Measurements from ENCODE around the gene FOXO3. TPM values are rescaled to one million over a fixed set of nuclear protein-coding genes. Genes with fewer than 3 reads are reported as not detected.
A peak's percentile ranks its signal among the peaks of the same experiment; 100 is the strongest.

Gene FOXO3
- total RNA-seq, 3 donors from 2014 or later = 107 to 181 (median 155) TPM

- intact Hi-C loops (cut with DNase I; ENCODE audit: low total_unique reads) = no loop called here
Measured at GRCh38 chr6:108622641-108623298, 62.1 kb downstream of the FOXO3 start.

GRCh38 chr6:108623995-108624394, 63.3 kb downstream of the FOXO3 start:
- H3K4me3 ChIP-seq = no peak overlapping the region
- intact Hi-C loops (cut with DNase I; ENCODE audit: low total_unique reads) = no loop called here
- no peak overlapping the region for H3K27ac ChIP-seq
- TF ChIP-seq CTCF (IDR thresholded peaks at IDR 0.05) = no peak
- TF ChIP-seq POLR2A (IDR thresholded peaks at IDR 0.05) = no peak
- no peak for TF ChIP-seq POLR2AphosphoS5 (IDR thresholded peaks at IDR 0.05)
- H3K27me3 ChIP-seq = no peaks in the 10 kb centered on the region
- no peak for DNase-seq (ENCODE audit: low spot score in 2 of 2)
- H3K36me3 ChIP-seq = no peaks in the 10 kb centered on the region
- H3K4me1 ChIP-seq = peaks cover 0 to 29% of the 10 kb centered on the region in 2 donors
- H3K9me3 ChIP-seq = no peaks in the 10 kb centered on the region

More at GRCh38 chr6:108622641-108623298, 62.1 kb downstream of the FOXO3 start:
- TF ChIP-seq CTCF (IDR thresholded peaks at IDR 0.05) (no peak), POLR2A (IDR thresholded peaks at IDR 0.05) (no peak), POLR2AphosphoS5 (IDR thresholded peaks at IDR 0.05) (peak in 2 of 3 donors; percentile 15 to 71)
- peaks cover 3 to 21% of the 10 kb centered on the region in 2 donors for H3K4me1 ChIP-seq
- H3K9me3 ChIP-seq = no peaks in the 10 kb centered on the region
- no peaks in the 10 kb centered on the region for H3K27me3 ChIP-seq
- no peak for DNase-seq (ENCODE audit: low spot score in 2 of 2)
- peak overlapping the region in 1 of 3 donors; percentile 1 for H3K4me3 ChIP-seq
- H3K27ac ChIP-seq = peak overlapping the region; percentile 59 to 74
- H3K36me3 ChIP-seq = no peaks in the 10 kb centered on the region

GRCh38 chr6:108625581-108625980, 64.9 kb downstream of the FOXO3 start:
- no peaks in the 10 kb centered on the region for H3K9me3 ChIP-seq
- no peak overlapping the region for H3K27ac ChIP-seq
- intact Hi-C loops (cut with DNase I; ENCODE audit: low total_unique reads) = no loop called here
- no peak for DNase-seq (ENCODE audit: low spot score in 2 of 2)
- no peaks in the 10 kb centered on the region for H3K36me3 ChIP-seq
- H3K4me3 ChIP-seq = no peak overlapping the region
- TF ChIP-seq POLR2AphosphoS5 (IDR thresholded peaks at IDR 0.05) (no peak), CTCF (IDR thresholded peaks at IDR 0.05) (no peak), POLR2A (IDR thresholded peaks at IDR 0.05) (no peak)
- no peaks in the 10 kb centered on the region for H3K27me3 ChIP-seq
- H3K4me1 ChIP-seq = peaks cover 0 to 28% of the 10 kb centered on the region in 2 donors

GRCh38 chr6:108626777-108627176, 66.1 kb downstream of the FOXO3 start:
- no peak for DNase-seq (ENCODE audit: low spot score in 2 of 2)
- Histone ChIP-seq H3K27ac (no peak overlapping the region), H3K27me3 (no peaks in the 10 kb centered on the region), H3K9me3 (no peaks in the 10 kb centered on the region), H3K4me3 (no peak overlapping the region), H3K4me1 (peaks cover 0 to 25% of the 10 kb centered on the region in 2 donors), H3K36me3 (no peaks in the 10 kb centered on the region)
- intact Hi-C loops (cut with DNase I; ENCODE audit: low total_unique reads) = no loop called here
- TF ChIP-seq POLR2A (IDR thresholded peaks at IDR 0.05) = no peak
- no peak for TF ChIP-seq POLR2AphosphoS5 (IDR thresholded peaks at IDR 0.05)
- no peak for TF ChIP-seq CTCF (IDR thresholded peaks at IDR 0.05)

GRCh38 chr6:108627692-108628550, 67.2 kb downstream of the FOXO3 start:
- no peaks in the 10 kb centered on the region for H3K9me3 ChIP-seq
- H3K36me3 ChIP-seq = no peaks in the 10 kb centered on the region
- H3K4me1 ChIP-seq = peaks cover 0 to 34% of the 10 kb centered on the region in 2 donors
- H3K27me3 ChIP-seq = no peaks in the 10 kb centered on the region
- DNase-seq (ENCODE audit: low spot score in 2 of 2) = no peak
- H3K4me3 ChIP-seq = no peak overlapping the region
- intact Hi-C loops (cut with DNase I; ENCODE audit: low total_unique reads) = no loop called here
- TF ChIP-seq POLR2AphosphoS5 (IDR thresholded peaks at IDR 0.05) = no peak
- no peak for TF ChIP-seq POLR2A (IDR thresholded peaks at IDR 0.05)
- no peak for TF ChIP-seq CTCF (IDR thresholded peaks at IDR 0.05)
- H3K27ac ChIP-seq = no peak overlapping the region

All from breast epithelium (tissue), 4 donors.